Sciatic nerve (tissue), 2 donors: Measurements from ENCODE around the gene KRT80. TPM values are rescaled to one million over a fixed set of nuclear protein-coding genes. Genes with fewer than 3 reads are reported as not detected.
A peak's percentile ranks its signal among the peaks of the same experiment; 100 is the strongest.

Experiments
- ATAC-seq: fragments of 200-7000 bp; cut with Tn5 transposase; one replicate; pipeline ENCODE4 v1.9.1; 2020; ENCODE audit warnings: mild to moderate bottlenecking, moderate library complexity
- DNase-seq: peaks from one replicate; pipeline ENCODE4 v3.0.0-alpha.2; 2020; ENCODE audit warnings: low spot score
- intact Hi-C: fragments of 100-400 bp; cut with DNase I; formaldehyde crosslinking; loops from one replicate; pipeline ENCODE4 v1.14.2; 2022
- total RNA-seq: library from RNA; stranded (reverse); fragmentation: NEBNext Ultra II Directional; extraction: Animal tissue kit (Norgen Biotek cat#: 25700); gene quantifications from one replicate; pipeline ENCODE4 v1.2.1, GENCODE V29; 2021
- donor health status: DM: no; HTN: no; CAD: no.
- donor health status: DM: no; HTN: no; CAD: no.

KRT80 gene
- total RNA-seq, 1 donor from 2014 or later, result 0.13 TPM

DNA sequence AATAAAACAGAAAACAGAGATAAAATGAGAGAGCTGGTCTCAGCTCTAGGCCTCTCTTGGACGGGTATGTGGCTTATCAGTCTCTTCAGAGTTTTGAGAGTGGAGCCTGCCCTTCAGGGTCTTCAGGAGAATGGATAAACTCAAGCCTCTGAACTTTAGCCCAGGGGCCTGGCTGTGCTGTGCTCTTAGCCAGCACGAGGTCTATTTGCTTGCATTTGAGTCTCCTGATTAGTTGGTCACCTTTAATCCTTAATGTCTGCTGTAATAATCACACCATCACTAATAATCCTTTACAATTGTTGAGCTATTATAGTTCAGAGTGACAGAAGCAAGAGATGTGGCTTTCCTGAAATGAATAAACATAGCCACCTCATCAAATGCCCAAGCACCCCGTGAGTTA is 24.3 kb downstream of the KRT80 start:
- no peak for ATAC-seq
- intact Hi-C loops, result no loop called here

DNA sequence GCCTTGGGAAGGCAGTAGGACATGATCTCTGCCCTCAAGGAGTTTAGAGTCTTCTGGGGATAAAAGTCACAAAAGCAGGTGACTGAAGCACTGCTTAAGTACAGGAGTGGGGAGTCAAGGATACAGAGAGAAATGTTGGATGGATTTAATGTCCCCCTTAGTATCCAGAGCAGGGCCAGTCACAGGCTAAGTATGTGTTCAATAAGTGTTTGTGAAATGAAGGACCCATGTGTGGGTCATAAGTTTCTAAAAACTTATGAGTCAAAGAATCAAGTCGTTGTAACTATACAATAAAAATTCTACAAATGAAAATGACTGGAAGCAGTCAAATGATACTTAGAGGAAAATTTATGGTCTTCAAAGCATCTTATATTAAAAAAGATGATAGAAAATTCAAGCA is 25.1 kb downstream of the KRT80 start:
- intact Hi-C loops, result no loop called here
- ATAC-seq (no peak), DNase-seq (no peak)

More for the DNA sequence above, 24.3 kb downstream of the KRT80 start:
- DNase-seq, result no peak

- ATAC-seq (no peak), DNase-seq (no peak)
- intact Hi-C loops, result no loop called here
Measured at GRCh38 chr12:52165096-52165855, 26.5 kb downstream of the KRT80 start.

DNA sequence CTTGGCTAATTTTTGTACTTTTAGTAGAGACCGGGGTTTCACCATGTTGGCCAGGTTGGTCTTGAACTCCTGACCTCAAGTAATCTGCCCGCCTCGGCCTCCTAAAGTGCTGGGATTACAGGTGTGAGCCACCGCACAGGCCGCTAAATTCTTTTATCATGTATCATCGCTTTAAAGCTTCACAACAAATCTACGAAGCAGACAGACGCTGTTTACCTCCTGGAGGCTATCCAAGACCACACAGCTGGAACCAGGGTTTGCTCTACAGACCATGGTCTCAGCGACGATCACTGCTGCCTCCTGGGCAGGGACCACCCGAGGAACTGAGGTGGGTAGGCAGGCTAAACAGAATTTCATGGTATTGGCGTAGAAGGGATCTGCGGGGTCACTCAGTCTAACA is 27.2 kb downstream of the KRT80 start:
- intact Hi-C loops, result no loop called here
- no peak for DNase-seq
- no peak for ATAC-seq

DNA sequence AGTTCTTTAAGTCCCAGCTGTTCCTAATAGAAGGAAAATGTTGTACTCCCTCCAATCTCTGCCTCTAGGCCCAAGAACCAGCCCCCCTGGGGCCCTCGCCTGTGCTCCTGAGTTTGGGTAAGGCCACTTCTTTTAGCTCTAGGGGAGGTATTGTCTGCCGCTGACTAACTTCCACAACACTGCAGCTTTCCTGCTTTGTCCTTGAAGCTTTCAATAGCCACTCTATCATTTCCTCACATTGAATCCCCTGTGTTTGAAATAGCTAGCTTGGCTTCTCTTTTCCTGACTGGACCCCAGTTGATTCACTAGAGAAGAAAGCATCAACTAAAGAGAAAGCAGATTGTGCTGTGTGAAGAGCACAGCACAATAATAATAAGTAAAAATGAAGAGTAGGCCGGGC is 28.8 kb downstream of the KRT80 start:
- DNase-seq (no peak), ATAC-seq (no peak)
- intact Hi-C loops, result no loop called here

DNA sequence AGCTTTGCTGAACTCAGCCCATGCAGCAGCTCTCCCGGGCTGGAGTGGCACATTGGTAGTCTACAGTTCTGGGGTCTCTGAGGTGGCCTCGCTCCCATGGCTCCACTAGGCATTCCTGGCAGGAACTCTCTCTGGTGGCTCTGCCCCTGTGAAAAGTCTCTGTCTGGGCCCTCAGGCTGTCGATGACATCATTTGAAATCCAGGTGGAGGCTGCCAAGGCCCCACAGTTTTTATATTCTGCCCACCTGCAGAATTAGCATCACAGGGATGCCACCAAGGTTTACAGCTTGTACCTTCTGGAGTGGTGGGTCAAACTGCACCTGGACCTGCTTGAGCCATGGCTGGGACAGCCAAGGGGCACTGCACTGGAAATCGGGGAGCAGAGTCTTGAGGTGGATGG is 31.6 kb downstream of the KRT80 start:
- intact Hi-C loops, result no loop called here
- ATAC-seq, result no peak

GRCh38 chr12:52157566-52158150 is 34.2 kb downstream of the KRT80 start:
- ATAC-seq (no peak), DNase-seq (no peak)
- intact Hi-C loops, result loop anchor here (5.0 to 10.0 kb wide), 3 partner anchors 57 to 715 kb away; partner anchors contain the start of gene KRT83

More for the DNA sequence above, 31.6 kb downstream of the KRT80 start:
- no peak for DNase-seq

DNA sequence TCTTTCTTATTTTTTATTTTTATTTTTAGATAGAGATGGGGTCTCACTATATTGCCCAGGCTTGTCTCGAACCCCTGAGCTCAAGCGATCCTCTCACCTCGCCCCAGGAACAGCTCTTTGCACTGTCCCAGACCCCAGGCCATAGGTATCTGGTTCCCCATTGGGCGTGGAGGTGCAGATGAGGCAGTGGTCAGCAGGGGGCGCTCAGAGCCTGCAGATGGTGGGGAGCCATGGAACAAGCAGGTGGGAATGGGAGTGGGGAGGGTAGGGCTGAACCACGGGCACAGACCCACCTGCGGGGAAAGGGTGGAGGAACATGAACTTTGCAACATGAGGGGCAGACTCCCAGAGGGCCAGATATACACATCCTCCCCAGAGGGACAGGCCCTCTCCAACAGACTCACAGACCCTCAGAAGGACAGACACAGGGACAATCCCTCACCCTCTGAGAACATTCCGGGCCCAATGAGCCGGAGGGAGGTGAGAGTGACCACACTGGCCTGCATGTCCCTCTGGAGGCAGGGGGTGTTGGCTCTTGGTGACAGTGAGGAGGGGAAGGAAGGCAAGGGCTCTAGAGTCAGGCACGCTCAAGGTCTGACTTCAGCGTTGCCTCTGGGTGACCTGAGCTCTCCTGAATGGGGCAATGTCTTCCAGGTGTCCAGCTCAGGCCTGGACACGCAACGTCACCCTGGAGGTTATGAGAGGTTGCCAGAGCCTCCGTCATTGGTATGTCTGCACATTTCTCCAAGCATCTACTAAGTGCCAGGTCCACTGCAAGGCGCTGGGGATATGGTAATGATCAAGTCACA is 34.9 kb downstream of the KRT80 start:
- peak; percentile 88 for DNase-seq

GRCh38 chr12:52156311-52156710 is 35.5 kb downstream of the KRT80 start:
- DNase-seq, result no peak
- intact Hi-C loops, result loop anchor here (5.0 to 10.0 kb wide), 3 partner anchors 58 to 716 kb away; partner anchors contain the start of gene KRT83
- no peak for ATAC-seq

More for the DNA sequence above, 34.9 kb downstream of the KRT80 start:
- intact Hi-C loops, result loop anchor here (5.0 to 10.0 kb wide), 3 partner anchors 58 to 715 kb away; partner anchors contain the start of gene KRT83
- peak; percentile 73 for ATAC-seq

DNA sequence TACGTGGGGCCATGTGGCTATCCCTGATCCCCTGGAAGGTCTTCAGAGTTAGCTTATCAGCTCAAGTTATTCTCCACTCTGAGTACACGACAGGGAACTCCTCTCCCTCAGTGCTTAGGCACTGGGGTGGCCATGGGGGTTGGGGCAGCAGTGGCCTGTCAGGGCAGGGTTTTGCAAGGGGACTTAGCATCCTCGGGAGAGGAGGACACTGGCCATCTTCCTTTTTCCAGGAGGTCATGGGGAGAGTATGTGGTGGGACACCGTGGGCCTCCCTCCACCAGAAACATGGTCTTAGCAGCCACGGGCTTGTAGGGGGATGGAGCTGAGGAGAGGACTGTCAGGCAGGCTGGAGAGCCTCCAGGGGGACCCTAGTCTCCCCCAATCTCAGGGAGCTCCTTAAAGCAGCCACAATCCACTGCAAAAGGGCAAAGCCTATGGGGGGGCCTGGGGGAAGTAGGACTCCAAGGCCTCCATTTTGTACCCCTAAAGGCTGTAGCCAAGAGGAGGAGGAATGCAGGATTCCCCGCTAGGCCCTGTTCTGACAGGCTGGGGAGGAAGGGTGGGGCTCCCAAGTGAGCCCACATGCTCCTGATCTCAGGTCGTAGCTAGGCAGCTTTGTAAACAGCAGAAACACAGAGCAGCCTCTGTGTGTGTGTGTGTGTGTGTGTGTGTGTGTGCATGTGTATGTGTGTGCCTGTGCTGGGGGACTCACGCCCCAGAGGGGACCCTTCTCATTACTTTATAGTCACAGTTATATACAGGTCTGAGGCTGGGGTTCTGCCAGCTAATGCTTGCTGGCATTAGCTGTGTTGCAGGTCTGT is 36.6 kb downstream of the KRT80 start:
- DNase-seq (no peak), ATAC-seq (no peak)
- intact Hi-C loops, result loop anchor here (5.0 to 10.0 kb wide), 3 partner anchors 60 to 717 kb away; partner anchors contain the start of gene KRT83

- DNase-seq (peak; percentile 51), ATAC-seq (no peak)
- intact Hi-C loops, result loop anchor here (10.0 kb wide), 2 partner anchors 62 to 172 kb away; partner anchors contain the start of gene KRT83
Measured at GRCh38 chr12:52152905-52153317, 38.9 kb downstream of the KRT80 start.

GRCh38 chr12:52151837-52152783 is 39.7 kb downstream of the KRT80 start:
- DNase-seq (peak; percentile 81), ATAC-seq (peak; percentile 54)
- intact Hi-C loops, result loop anchor here (10.0 kb wide), 2 partner anchors 63 to 173 kb away; partner anchors contain the start of gene KRT83

GRCh38 chr12:52151153-52151836 is 40.5 kb downstream of the KRT80 start:
- DNase-seq, result no peak
- ATAC-seq, result no peak
- intact Hi-C loops, result loop anchor here (10.0 kb wide), 2 partner anchors 64 to 174 kb away; partner anchors contain the start of gene KRT83

GRCh38 chr12:52149651-52150241 is 42.1 kb downstream of the KRT80 start:
- no peak for ATAC-seq
- intact Hi-C loops, result loop anchor here (10.0 kb wide), 2 partner anchors 65 to 175 kb away; partner anchors contain the start of gene KRT83
- DNase-seq, result no peak

DNA sequence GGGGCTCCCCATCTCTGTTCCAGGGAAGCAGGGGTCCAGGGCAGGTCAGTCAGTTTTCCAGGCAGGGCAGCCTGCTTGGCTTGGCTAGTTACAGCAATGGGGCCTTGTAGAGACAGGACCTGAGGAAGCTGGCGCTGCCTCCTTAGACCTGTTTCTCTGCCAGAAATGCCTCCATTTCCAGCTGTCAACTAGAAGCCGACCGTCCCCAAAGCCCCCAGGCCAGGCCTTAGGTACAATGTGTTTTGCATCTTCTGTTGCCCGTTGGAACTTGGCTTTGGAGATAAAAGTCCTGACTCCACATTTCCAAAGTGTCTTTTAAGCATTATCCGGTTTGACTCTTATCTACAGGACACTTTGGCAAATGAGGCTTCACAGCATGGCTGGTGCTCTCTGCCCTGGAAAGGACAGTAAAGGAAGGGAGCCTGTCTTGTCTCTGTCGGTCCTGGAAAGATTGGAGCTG is 42.6 kb downstream of the KRT80 start:
- no peak for DNase-seq
- intact Hi-C loops, result no loop called here
- ATAC-seq, result no peak

GRCh38 chr12:52148464-52149181 is 43.2 kb downstream of the KRT80 start:
- ATAC-seq, result no peak
- intact Hi-C loops, result no loop called here
- no peak for DNase-seq
